ENCODE results near the gene PRPF39. TPM values are rescaled to one million over a fixed set of nuclear protein-coding genes. Genes with fewer than 3 reads are reported as not detected.

Gene PRPF39
- total RNA-seq, 1 experiment from 2014 or later = 57.4 TPM

- no TSS peak for BruUV-seq (replicated peaks)
- Histone ChIP-seq H3K27me3 (replicated peaks; ENCODE audit: insufficient read depth, low read depth, low read length, poor library complexity) (no peaks in the 10 kb centered on the region), H3K36me3 (ENCODE audit: insufficient read depth, low read length, poor library complexity, severe bottlenecking) (peaks cover 3% of the 10 kb centered on the region), H3K9me3 (ENCODE audit: low read depth, low read length, poor library complexity, severe bottlenecking) (no peaks in the 10 kb centered on the region), H3K4me3 (ENCODE audit: low read depth, low read length, poor library complexity, severe bottlenecking) (no peak overlapping the region), H3K4me1 (ENCODE audit: insufficient read depth, low read length, poor library complexity, severe bottlenecking) (peaks cover 18% of the 10 kb centered on the region), H3K27ac (ENCODE audit: low read depth, low read length, poor library complexity, severe bottlenecking) (no peak overlapping the region)
- TF ChIP-seq CTCF (conservative IDR thresholded peaks at IDR 0.05; ENCODE audit: low read depth, low read length) (no peak), EZH2 (IDR thresholded peaks at IDR 0.05; ENCODE audit: borderline replicate concordance, low read depth, low read length, poor library complexity, severe bottlenecking) (no peak)
- intact Hi-C loops (cut with micrococcal nuclease; ENCODE audit: unreplicated experiment) = no loop called here
- POLR2A ChIA-PET (ENCODE audit: low non-redundant PET) = no interaction called here
- CTCF ChIA-PET = no interaction called here
- DNase-seq (ENCODE audit: low spot score) = no peak
Measured at GRCh38 chr14:45089813-45090212, 5.9 kb downstream of the PRPF39 start.

- Histone ChIP-seq H3K9me3 (ENCODE audit: low read depth, low read length, poor library complexity, severe bottlenecking) (no peaks in the 10 kb centered on the region), H3K27ac (ENCODE audit: low read depth, low read length, poor library complexity, severe bottlenecking) (no peak overlapping the region), H3K27me3 (replicated peaks; ENCODE audit: insufficient read depth, low read depth, low read length, poor library complexity) (no peaks in the 10 kb centered on the region), H3K4me1 (ENCODE audit: insufficient read depth, low read length, poor library complexity, severe bottlenecking) (peaks cover 6% of the 10 kb centered on the region), H3K4me3 (ENCODE audit: low read depth, low read length, poor library complexity, severe bottlenecking) (no peak overlapping the region), H3K36me3 (ENCODE audit: insufficient read depth, low read length, poor library complexity, severe bottlenecking) (peaks cover 22% of the 10 kb centered on the region)
- no TSS peak for BruUV-seq (replicated peaks)
- intact Hi-C loops (cut with micrococcal nuclease; ENCODE audit: unreplicated experiment) = no loop called here
- ChIA-PET POLR2A (ENCODE audit: low non-redundant PET) (interaction anchor here (0.5 kb wide), 1 partner anchor 396 kb away, joined by 9 read pairs; no protein-coding TSS in a partner anchor), CTCF (no interaction called here)
- no peak for DNase-seq (ENCODE audit: low spot score)
- TF ChIP-seq CTCF (conservative IDR thresholded peaks at IDR 0.05; ENCODE audit: low read depth, low read length) = no peak
- no peak for TF ChIP-seq EZH2 (IDR thresholded peaks at IDR 0.05; ENCODE audit: borderline replicate concordance, low read depth, low read length, poor library complexity, severe bottlenecking)
Measured at GRCh38 chr14:45091710-45092109, 7.8 kb downstream of the PRPF39 start.

GRCh38 chr14:45094275-45094674, 10.4 kb downstream of the PRPF39 start:
- Histone ChIP-seq H3K36me3 (ENCODE audit: insufficient read depth, low read length, poor library complexity, severe bottlenecking) (peaks cover 46% of the 10 kb centered on the region), H3K9me3 (ENCODE audit: low read depth, low read length, poor library complexity, severe bottlenecking) (no peaks in the 10 kb centered on the region), H3K27me3 (replicated peaks; ENCODE audit: insufficient read depth, low read depth, low read length, poor library complexity) (no peaks in the 10 kb centered on the region), H3K4me1 (ENCODE audit: insufficient read depth, low read length, poor library complexity, severe bottlenecking) (peaks cover 4% of the 10 kb centered on the region), H3K4me3 (ENCODE audit: low read depth, low read length, poor library complexity, severe bottlenecking) (no peak overlapping the region), H3K27ac (ENCODE audit: low read depth, low read length, poor library complexity, severe bottlenecking) (no peak overlapping the region)
- intact Hi-C loops (cut with micrococcal nuclease; ENCODE audit: unreplicated experiment) = no loop called here
- no peak for TF ChIP-seq CTCF (conservative IDR thresholded peaks at IDR 0.05; ENCODE audit: low read depth, low read length)
- no peak for TF ChIP-seq EZH2 (IDR thresholded peaks at IDR 0.05; ENCODE audit: borderline replicate concordance, low read depth, low read length, poor library complexity, severe bottlenecking)
- no peak for DNase-seq (ENCODE audit: low spot score)
- BruUV-seq (replicated peaks) = no TSS peak
- POLR2A ChIA-PET (ENCODE audit: low non-redundant PET) = no interaction called here
- CTCF ChIA-PET = no interaction called here

All from A673 (cell line).